Inferior parietal cortex (tissue), 1 donor: ENCODE measurements around the gene NDUFAF7.
"Not testable (repeated sequence)": the region's sequence is repeated elsewhere in the genome, so short reads cannot be mapped to it uniquely, and the experiment has no call there.

ENCODE experiments used
- DNase-seq: peaks from one replicate; pipeline ENCODE4 v3.0.0-alpha.2; 2016; ENCODE audit errors: extremely low spot score

Gene NDUFAF7

GRCh38 chr2:37231241-37232130 lies at the start of gene NDUFAF7, which contains the start of gene CEBPZ:
TSS of gene NDUFAF7 (plus strand) at chr2:37231658. CDS start at chr2:37231706, 48 bp downstream.
TSS of gene CEBPZ (minus strand) at chr2:37231596. CDS start at chr2:37231567, 29 bp downstream.
- peak; percentile 97 for DNase-seq

- no peak for DNase-seq
Measured at GRCh38 chr2:37181726-37182684, 49.5 kb upstream of the NDUFAF7 start.

GRCh38 chr2:37188570-37188969 lies 42.9 kb upstream of the NDUFAF7 start, which contains the start of gene SULT6B1:
TSS of gene SULT6B1 (minus strand) at chr2:37188670. CDS start at chr2:37188640, 30 bp downstream.
- no peak for DNase-seq

GRCh38 chr2:37189452-37190153 lies 41.9 kb upstream of the NDUFAF7 start:
- DNase-seq, result no peak

GRCh38 chr2:37190290-37190689 lies 41.2 kb upstream of the NDUFAF7 start:
- DNase-seq, result no peak

- DNase-seq, result no peak
Measured at GRCh38 chr2:37191253-37191652, 40.2 kb upstream of the NDUFAF7 start.

- no peak for DNase-seq
Measured at GRCh38 chr2:37191747-37192146, 39.7 kb upstream of the NDUFAF7 start.

- no peak for DNase-seq
Measured at GRCh38 chr2:37192551-37192950, 38.9 kb upstream of the NDUFAF7 start.

- DNase-seq, result not testable (repeated sequence)
Measured at GRCh38 chr2:37195862-37196319, 35.6 kb upstream of the NDUFAF7 start.

GRCh38 chr2:37196320-37197195 lies 34.9 kb upstream of the NDUFAF7 start, which contains the start of gene CEBPZOS:
TSS of gene CEBPZOS (plus strand) at chr2:37196496. CDS start at chr2:37199705, 3,209 bp downstream.
- DNase-seq, result peak; percentile 83

GRCh38 chr2:37198681-37199065 lies 32.8 kb upstream of the NDUFAF7 start:
- DNase-seq, result no peak

GRCh38 chr2:37201208-37201607 lies 30.2 kb upstream of the NDUFAF7 start:
- DNase-seq, result no peak

- DNase-seq, result no peak
Measured at GRCh38 chr2:37201766-37202165, 29.7 kb upstream of the NDUFAF7 start.

GRCh38 chr2:37203708-37204107 lies 27.8 kb upstream of the NDUFAF7 start:
- no peak for DNase-seq

- not testable (repeated sequence) for DNase-seq
Measured at GRCh38 chr2:37205071-37205661, 26.3 kb upstream of the NDUFAF7 start.

GRCh38 chr2:37205689-37206341 lies 25.6 kb upstream of the NDUFAF7 start:
- no peak for DNase-seq

- DNase-seq, result not testable (repeated sequence)
Measured at GRCh38 chr2:37206760-37207159, 24.7 kb upstream of the NDUFAF7 start.

GRCh38 chr2:37211212-37211611 lies 20.2 kb upstream of the NDUFAF7 start:
- no peak for DNase-seq

GRCh38 chr2:37211939-37212338 lies 19.5 kb upstream of the NDUFAF7 start:
- DNase-seq, result no peak
